Measurements from ENCODE around the gene TBC1D24. TPM values are rescaled to one million over a fixed set of nuclear protein-coding genes. Genes with fewer than 3 reads are reported as not detected.

The TBC1D24 gene
- polyA plus RNA-seq, 3 donors = 16.1 to 25.1 (median 24.0) TPM

DNA sequence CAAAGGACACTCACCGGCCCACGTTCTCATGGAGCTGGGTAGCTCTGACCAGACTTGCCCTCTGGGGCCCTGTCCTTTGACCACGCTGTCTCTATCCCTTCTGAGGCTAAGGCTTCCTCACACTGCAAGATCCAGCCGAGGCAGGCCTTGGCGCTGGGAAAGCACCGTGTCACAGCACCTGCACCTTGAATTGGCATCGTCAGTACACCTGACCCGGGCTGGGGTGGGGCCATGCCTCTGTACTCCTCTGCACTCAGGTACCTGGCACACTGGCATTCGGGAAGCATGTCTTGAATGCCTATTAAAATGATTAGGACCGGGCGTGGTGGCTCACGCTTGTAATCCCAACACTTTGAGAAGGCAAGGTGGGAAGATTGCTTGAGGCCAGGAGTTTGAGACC lies 6.0 kb downstream of the TBC1D24 start:
- no peak for DNase-seq

DNA sequence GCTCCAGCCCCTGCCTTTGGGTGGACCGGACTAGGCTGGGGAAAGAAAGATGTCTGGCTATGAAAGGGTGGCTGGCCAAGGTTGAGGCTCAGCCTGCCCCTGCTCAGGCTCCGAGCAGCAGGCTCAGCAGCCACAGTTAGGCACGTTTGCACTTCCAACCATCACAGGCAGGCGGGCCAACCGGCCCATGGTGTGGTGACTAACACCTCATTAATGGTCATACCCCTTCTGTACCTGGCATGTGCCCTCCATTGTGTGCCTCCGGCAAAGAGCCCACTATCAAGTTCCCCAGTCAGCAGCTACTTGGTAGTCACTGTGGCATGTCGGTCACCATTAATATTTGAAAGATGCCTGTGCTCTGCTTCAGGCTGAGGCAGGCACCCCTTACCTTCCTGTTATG lies 6.7 kb downstream of the TBC1D24 start:
- no peak for DNase-seq

DNA sequence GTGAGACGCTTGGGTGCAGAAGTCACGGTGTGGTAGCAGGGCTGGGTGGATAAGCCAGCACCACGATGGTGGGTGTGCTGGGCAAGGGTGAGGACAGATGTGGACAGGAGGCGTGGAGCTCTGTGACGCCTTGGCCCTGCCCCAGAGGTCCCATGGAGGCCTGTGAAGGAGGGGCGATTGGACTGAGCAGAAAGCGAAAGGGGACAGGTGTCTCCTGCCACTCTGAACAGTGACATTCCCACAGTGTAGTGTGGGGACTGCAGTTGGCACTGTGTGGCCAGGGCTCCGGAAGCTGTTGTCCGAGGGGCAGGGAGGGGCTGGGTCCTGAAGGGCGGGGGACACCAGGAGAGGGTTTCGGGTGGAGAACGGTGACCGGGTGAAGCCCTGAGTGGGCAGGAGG lies 7.3 kb downstream of the TBC1D24 start:
- DNase-seq = no peak

DNA sequence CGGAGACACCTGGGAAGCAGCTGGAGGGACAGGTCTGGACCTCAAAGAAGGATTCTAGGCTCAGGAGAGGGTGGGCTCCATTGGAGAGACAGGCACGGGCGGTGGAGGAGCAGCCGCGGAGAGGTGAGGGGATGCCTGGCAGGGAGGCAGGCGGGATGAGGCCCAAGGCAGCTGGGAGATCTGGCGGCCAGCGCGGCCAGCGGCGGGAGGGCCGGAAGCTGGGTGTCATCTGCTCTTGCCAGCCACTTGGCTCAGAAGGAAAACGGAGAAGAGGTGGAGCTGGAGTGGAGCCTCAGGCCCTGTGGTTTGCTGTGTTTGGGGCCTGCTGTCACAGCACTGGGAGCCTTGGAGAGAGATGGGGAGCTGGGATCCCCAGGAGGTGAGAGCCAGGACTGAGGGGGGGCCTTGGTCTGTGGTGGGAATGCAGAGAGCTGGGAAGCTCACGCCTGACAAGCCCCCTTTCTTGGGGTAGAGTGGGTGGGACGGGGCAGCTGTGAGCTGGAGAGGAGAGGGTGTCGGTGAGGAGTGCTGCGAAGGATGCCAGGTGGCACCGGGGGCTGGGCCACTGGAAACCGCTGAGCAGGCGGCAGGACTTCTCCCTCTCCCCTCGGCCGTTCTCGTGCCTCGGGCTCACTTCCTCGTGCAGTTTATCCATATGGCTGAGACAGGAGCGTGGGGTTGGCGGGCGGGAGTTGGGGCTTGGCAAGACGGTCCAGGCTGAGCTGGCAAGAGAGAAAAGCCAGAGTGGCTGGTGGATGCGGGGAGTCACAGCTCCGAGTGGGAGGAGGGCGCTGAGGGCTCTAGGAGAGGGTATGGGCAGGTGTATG lies 8.0 kb downstream of the TBC1D24 start:
- no peak for DNase-seq

DNA sequence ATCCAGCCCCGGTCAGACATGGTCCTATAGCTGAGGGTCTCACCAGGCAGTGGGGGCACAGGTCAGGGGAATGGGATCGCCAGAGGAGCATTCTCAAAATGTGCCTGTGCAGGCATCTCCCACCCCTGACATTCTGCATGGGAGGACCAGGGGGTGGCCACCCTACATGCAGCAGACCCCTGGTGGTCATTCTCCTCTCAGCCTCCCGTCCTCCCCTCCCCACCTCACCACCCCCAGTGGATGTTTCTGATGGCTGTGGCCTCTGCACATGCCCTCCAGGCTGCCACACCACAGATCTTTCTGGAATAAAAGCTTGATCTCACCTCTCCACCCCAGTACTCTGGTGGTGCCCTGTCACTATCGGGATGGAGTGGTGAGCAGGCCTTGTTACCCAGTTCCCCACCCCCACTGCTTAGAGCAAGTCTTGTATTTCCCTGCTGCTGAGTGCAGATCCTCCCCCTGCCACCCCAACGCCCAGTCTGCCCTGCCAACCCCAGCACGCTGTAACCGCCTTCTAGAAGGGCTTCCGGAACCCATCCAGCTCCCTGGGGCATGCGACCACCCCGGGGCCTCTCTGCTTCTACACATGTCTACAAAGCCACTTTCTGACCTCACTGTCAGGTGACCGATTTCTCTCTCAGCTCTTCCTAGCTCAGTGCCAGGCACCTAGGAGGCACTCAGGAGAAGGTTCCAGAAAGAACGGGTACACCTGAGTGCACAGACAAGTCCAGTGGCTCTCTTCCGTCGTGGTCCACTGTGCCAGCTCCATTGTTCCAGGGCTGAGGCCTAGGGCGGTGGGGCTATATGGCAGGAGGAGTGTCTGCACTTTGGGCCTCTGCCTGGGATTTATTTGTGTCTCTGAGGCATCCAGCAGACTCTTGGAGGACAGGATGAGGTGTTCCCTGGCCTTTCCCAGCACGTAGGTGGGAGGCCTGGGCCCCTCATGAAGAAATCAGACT lies 9.3 kb downstream of the TBC1D24 start:
- DNase-seq = no peak

DNA sequence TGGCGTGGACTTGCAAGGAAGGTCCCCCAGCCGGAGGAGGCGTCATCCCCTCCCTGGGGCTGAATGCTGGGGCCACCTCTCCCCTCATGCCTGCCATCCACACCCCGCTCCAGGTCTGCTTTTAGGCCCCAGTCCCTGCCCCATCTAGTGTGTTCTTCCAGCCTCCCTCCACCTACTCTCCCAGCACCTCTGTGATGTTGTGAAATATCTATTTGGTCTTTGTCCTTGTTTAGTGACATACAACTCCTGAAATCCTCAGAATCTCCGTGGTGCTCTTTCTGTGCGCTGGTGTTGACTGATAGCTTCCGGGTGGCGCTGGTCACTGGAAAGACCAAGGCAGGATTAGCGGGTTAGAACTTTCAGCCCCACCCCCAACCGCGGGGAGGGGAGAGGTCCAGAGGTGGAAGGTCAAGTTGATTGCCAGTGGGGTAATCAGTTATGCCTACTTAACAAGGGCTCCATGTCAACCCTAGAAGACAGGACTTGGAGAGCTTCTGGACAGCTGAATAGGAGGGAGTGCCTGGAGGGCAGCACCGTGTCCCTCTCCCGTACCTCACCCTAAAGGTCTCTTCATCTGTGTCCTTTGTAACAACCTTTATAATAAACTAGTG lies 10.1 kb downstream of the TBC1D24 start:
- no peak for DNase-seq

DNA sequence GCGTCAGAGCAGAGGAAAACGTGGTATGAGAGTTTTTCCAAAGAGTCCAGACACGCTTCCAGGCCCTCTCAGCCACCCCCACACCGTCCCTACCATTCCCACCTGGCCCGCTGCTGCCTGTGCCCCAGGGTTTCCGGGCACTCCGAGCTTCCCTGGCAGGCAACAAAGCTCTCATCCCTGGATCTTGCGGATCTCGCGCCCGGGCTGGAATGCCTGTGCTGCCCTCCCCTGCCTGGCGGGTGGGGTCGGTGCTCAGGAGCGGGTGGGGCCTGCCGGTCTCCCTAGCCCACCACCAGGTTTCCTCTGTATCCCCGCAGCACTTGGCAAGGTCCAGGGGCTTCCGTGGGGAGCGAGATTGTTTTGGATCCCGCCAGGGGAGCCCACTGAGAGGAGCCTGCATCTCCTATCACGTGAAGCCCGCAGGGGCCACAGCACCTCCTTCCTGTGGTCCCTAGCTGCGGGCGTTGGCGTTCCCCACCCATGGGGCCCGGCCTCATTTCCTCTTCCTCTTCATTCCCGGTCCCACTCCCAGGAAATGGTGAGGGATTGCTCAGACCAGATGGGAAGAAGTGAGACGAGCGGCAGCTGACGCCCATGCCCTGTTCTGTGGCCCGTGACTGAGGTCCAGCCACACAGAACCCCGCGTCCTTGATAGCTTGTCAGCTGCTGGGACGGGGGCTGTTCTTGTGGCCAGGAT lies 11.0 kb downstream of the TBC1D24 start:
- no peak for DNase-seq

DNA sequence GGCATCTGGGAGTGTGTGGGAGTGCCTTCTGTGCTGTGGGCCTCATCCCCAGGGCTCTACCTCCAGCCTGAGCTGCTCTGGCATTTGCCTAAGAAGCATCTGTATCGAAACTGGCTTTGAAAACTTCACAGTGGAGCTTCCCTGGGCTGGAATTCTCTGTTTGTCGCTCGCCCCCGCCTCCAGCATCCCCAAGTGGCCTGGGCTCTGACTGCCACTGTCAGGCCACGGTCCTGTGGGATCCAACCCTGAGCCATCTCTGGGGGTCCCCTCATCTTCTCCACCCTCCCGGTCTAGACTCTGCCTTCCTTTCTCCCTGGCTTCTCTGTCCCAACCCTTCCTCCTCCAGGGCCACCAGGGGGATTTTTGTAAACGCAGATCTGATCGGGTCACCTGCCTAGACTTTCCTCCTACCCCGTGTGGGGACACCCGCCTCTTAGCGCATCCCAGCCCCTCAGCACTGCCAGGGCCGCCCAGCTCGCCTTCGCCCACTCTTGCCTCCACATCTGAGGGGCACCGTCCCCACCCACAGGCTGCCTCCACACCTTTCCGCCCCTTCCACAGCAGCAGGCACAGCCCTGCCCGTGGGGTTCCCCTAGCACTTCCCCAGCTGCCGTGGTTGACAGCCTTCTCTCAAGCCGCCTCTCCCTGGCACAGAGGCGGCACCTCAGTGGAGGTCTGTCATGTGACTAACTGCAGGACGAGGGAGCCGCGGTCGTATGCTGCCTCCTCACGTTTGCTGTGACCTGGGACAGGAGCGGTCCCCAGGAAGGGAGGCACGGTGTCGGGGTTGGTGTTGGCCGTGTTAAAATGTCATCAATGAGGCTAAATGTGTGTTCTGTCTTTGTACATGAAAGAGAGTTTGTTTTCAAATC lies 12.0 kb downstream of the TBC1D24 start:
- DNase-seq = no peak

DNA sequence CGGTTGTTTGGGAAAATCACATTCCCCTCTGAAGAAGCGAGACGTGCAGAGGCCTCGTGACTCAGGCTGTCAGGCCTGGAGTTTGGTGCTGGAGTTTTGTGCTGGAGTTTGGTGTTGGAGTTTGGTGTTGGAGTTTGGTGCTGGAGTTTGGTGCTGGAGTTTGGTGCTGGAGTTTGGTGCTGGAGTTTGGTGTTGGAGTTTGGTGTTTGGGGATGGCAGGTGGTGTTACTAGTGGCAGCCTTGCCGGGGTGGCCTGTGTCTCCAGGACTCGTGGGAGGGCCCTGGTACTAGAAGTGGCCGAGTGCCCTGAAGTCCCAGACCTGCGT lies 12.6 kb downstream of the TBC1D24 start:
- no peak for DNase-seq

DNA sequence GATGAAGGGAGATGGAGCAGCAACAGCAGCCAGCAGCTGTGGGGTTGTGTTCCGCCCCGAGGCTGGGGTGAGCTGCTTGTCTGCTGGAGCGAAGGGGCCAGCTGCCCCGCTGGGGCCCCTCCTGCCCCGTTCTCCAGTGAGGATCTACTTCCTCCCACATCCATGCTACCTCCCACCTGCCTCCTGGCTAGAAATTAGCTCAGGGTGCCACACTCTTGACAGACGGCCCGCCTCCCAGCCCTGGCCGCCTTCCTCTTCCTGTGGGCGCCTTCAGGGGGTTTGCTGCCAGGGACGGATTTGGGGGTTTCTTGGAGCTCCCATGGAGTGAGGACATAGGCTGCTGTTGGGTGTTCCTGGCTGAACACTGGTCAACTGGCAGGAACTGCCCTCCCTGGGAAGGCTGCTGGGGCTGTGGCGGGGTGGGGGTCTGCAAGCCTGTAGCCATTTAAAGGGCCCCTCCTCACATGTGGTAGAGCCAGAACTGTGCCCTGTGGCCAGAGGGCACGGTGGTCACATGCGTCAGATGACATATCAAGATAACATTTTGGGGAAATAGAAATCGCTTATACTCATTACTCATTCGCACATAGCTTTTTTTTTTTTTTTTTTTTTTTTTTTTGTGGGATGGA lies 13.1 kb downstream of the TBC1D24 start:
- no peak for DNase-seq

DNA sequence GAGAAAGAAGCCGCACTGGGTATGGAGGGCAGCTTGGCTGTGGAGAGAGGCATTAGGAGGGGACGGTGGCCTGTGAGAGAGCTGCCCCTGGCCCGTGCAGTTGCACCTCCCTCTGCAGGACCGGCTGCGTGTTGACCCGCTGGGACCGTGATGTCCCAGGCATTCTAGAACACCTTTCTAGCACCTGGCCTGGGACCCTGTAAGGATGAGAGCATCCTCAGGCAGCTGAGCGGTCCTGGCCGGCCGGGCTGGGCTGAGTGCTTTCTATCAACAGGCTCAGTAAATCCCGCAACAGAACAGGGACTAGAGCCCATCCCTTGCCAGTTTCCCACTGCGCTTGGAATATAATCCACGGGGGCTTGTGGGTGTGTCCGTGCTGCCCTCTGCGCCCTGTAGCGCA lies 14.7 kb downstream of the TBC1D24 start:
- DNase-seq = no peak

DNA sequence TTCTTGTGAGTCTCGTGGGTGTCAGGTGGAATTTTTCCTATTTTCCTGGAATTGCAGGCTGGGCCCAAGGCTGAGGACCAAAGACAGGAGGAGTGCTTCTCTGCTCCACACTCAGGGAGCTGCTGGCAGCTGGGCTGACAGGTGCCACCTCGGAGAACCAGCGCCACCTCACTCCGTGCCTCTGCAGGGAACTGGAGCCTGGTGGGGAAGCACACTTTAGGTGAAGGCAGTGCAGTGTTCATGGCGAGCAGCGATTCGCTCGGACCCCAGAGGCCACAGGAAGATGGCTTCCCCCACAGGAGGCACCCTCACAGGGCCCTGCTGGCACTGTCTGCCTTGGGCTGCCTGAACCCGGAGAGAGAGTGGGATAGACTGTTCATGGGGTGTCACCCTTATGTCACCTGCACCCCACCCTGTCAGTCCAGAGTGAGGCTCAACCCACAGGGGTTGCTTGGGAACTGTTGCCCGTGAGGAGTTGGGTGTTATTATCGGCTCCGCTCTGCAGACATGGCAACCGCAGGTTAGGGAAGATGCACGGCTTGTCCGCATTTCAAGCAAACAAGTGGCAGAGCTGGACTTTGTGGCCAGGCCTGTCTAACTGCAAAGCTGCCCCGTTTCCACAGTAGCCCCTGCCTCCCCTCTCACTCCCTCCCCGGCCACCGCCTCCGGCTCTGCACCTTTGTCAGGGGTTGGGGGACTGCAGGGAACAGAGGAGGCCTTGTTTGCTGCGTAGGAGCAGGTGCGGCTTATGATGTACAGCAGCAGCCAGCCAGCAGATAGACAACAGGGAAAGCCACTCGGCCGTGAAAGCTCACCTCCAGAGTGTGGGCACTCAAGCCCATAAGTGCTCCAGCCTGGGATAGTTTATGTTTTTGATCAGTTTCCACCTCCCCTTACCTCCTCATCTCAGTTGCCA lies 15.5 kb downstream of the TBC1D24 start:
- DNase-seq = no peak

DNA sequence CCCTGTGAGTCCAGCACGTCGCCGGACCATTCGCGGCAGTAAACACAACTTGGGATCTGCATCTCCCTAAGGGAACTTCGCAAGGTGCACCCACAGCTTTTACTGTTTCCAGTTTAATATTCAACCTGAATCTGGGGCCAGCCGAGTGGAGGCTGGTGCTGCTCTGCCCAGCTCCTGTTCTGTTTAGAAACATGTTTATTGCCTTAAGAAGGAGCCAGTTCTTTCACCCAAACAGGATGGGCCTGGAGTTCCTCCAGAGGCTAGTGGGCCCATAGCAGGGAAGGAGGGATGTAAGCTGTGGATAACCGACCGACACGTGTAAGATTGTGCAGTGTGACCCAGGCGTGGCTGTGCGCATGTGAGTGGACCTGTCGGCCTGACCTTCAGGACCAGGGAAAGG lies 17.4 kb downstream of the TBC1D24 start:
- no peak for DNase-seq

DNA sequence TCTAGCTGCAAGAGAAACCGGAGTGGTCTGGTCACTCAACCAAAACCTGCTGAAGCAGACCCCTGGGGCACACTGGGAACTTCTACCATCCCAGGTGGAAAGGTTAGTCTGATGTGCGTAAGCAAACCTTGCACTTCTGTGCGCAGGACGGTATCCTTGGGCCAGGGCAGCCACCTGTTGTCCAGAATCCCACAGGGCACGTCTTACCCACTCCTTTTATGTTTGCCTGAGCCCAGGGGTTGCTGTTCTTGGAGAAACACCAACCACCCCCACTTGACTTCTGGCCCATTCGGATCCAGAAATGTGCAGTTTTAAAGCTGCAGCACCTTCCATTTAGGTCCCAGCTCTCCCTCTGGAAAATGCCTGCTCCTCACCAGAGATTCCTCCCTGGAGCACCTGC lies 18.7 kb downstream of the TBC1D24 start:
- no peak for DNase-seq

DNA sequence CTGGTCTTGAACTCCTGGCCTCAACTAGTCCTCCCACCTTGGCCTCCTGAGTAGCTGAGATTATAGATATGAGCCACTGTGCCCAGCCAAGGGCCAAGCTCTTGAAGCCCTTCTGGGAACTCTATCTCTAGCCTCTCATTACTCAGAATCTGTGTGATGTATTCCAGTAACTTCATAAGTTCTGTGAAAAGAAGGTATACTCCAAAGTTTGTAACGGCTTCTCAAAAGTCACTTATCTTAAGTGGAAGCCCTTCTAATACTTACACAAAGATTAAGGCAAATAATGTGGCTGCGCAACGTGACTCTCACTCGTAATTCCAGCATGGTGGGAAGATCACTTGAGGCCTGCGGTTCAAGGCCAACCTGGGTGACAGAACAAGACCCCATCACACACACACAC lies 19.7 kb downstream of the TBC1D24 start:
- no peak for DNase-seq

DNA sequence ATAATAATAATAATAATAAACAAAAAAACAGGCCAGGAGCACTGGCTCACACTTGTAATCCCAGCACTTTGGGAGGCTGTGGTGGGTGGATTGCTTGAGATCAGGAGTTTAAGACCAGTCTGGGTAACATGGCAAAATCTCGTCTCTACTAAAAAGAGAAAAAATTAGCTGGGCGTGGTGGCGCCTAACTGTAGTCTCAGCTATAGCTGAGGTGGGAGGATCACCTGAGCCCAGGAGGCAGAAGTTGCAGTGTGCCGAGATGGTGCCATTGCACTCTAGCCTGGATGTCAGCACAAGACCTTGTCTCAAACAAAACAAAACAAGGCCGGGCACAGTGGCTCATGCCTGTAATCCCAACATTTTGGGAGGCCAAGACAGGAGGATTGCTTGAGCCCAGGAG lies 20.1 kb downstream of the TBC1D24 start:
- no peak for DNase-seq

DNA sequence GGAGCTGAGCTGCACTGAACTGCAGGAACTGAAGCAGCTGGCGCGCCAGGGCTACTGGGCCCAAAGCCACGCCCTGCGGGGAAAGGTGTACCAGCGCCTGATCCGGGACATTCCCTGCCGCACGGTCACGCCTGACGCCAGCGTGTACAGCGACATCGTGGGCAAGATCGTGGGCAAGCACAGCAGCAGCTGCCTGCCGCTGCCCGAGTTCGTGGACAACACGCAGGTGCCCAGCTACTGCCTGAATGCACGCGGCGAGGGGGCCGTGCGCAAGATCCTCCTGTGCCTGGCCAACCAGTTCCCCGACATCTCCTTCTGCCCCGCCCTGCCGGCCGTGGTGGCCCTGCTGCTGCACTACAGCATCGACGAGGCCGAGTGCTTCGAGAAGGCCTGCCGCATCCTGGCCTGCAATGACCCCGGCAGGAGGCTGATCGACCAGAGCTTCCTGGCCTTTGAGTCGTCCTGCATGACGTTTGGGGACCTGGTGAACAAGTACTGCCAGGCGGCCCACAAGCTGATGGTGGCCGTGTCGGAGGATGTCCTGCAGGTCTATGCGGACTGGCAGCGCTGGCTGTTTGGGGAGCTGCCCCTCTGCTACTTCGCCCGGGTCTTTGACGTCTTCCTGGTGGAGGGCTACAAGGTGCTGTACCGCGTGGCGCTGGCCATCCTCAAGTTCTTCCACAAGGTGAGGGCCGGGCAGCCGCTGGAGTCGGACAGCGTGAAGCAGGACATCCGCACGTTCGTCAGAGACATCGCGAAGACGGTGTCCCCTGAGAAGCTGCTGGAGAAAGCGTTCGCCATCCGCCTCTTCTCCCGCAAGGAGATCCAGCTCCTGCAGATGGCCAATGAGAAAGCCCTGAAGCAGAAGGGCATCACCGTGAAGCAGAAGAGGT lies 21.5 kb downstream of the TBC1D24 start:
- DNase-seq = no peak

DNA sequence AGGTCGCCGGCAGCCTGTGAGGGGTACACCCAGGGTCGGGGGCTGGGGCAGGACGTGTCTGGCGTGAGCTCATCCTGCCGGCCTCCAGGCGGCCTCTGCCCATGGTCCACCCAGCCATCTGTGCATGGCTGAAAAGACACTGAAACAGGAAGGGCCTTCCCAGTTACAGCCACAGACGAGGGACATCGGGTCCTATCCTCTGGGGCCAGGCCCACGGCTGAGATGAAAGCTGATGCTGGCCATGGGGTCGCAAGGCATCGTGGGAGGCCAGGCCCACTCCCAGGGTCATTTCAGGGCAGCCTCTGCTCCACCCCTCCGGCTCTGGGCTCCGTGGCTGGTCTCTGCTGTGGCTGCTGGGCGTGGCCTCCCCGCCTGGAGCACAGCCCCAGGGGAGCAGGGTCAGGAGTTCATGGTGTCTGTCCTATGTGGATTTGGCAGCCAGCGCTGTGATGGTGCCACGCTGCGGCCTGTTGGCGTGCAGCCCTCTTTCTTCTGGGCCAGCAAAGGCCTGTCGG lies 22.2 kb downstream of the TBC1D24 start:
- no peak for DNase-seq

Measured in renal pelvis (tissue), 4 donors.